PC-9 (cell line): Measurements from ENCODE around the gene SRBD1. TPM values are rescaled to one million over a fixed set of nuclear protein-coding genes. Genes with fewer than 3 reads are reported as not detected.

Source experiments
- BruUV-seq: library from RNA; stranded (reverse); fragments of 400-500 nt; replicated peaks from 2 replicates; lab custom pipeline; 2021; lab: Mats Ljungman, UMichigan
- CTCF ChIA-PET: fragments of 300-600 bp; sonication (Branson Sonifier 250); formaldehyde crosslinking; loops from one replicate; lab custom pipeline; 2022; ENCODE audit warnings: antibody characterized with exemption; lab: Charles Lee
- POLR2A ChIA-PET: fragments of 300-600 bp; sonication (Branson Sonifier 250); formaldehyde crosslinking; loops from one replicate; lab custom pipeline; 2022; ENCODE audit warnings: antibody characterized with exemption; ENCODE audit not compliant: unreplicated experiment; lab: Charles Lee
- DNase-seq, 2 experiments: peaks; one replicate each; pipeline versions ENCODE4 v3.0.0 to v3.0.0-alpha.2; 2015 to 2022; ENCODE audit warnings: mixed read lengths in 1 of 2
- H2AFZ ChIP-seq: fragments of 200-600 bp; sonication (generic); 2 replicates; pipeline ENCODE4 v1.8.1; 2017; ENCODE audit warnings: antibody characterized with exemption
- H3F3A ChIP-seq: fragments of 200-600 bp; sonication (generic); 2 replicates; pipeline ENCODE4 v1.8.1; 2017; ENCODE audit warnings: antibody characterized with exemption, mild to moderate bottlenecking, low read depth; ENCODE audit not compliant: insufficient read depth
- H3K27ac ChIP-seq: fragments of 200-600 bp; sonication (generic); 2 replicates; pipeline ENCODE4 v1.6.1; 2016; ENCODE audit warnings: mixed run types
- H3K27me3 ChIP-seq: fragments of 200-600 bp; sonication (generic); 2 replicates; pipeline ENCODE4 v1.6.1; 2016; ENCODE audit warnings: low read depth, mixed run types; ENCODE audit not compliant: insufficient read depth
- H3K36me3 ChIP-seq: fragments of 200-600 bp; sonication (generic); 2 replicates; pipeline ENCODE4 v1.6.1; 2016; ENCODE audit warnings: low read depth, mixed run types
- H3K4me1 ChIP-seq: fragments of 200-600 bp; sonication (generic); replicated peaks from 2 replicates; pipeline ENCODE4 v1.6.1; 2016; ENCODE audit warnings: mixed run types; ENCODE audit not compliant: insufficient read depth
- H3K4me2 ChIP-seq: fragments of 200-600 bp; sonication (generic); 2 replicates; pipeline ENCODE4 v1.6.1; 2017; ENCODE audit warnings: mixed run types
- H3K4me3 ChIP-seq: fragments of 200-600 bp; sonication (generic); 2 replicates; pipeline ENCODE4 v1.6.1; 2016; ENCODE audit warnings: mixed run types
- H3K79me2 ChIP-seq: fragments of 200-600 bp; sonication (generic); 2 replicates; pipeline ENCODE4 v1.6.1; 2017; ENCODE audit warnings: low read depth, mixed run types
- H3K9me2 ChIP-seq: fragments of 200-600 bp; sonication (generic); 2 replicates; pipeline ENCODE4 v1.8.1; 2017; ENCODE audit warnings: mild to moderate bottlenecking; ENCODE audit not compliant: insufficient read depth
- H3K9me3 ChIP-seq: fragments of 200-600 bp; sonication (generic); 2 replicates; pipeline ENCODE4 v1.8.1; 2016; ENCODE audit warnings: low read depth; ENCODE audit not compliant: insufficient read depth
- H4K20me1 ChIP-seq: fragments of 200-600 bp; sonication (generic); 2 replicates; pipeline ENCODE4 v1.8.1; 2017; ENCODE audit not compliant: insufficient read depth
- EZH2 ChIP-seq: fragments of 200-600 bp; sonication (generic); IDR thresholded peaks from 2 replicates; pipeline ENCODE4 v1.8.0; 2017; ENCODE audit warnings: antibody characterized with exemption, low read depth
- intact Hi-C: fragments of 100-400 bp; cut with micrococcal nuclease; formaldehyde crosslinking; loops from one replicate; pipeline ENCODE4 v1.10.0; 2022; ENCODE audit not compliant: unreplicated experiment
- total RNA-seq: library from RNA; stranded (reverse); gene quantifications from 2 replicates; pipeline ENCODE4 v1.2.3, GENCODE V29; 2021
- TF ChIP-seq, protein P1 (sequence below): fragments of 200-600 bp; sonication (generic); conservative IDR thresholded peaks from 2 replicates; pipeline ENCODE4 v1.6.1; 2017; ENCODE audit warnings: mixed run types, antibody characterized with exemption, mild to moderate bottlenecking, moderate library complexity

SRBD1 gene
- total RNA-seq, 1 experiment from 2014 or later = 17.8 TPM

DNA sequence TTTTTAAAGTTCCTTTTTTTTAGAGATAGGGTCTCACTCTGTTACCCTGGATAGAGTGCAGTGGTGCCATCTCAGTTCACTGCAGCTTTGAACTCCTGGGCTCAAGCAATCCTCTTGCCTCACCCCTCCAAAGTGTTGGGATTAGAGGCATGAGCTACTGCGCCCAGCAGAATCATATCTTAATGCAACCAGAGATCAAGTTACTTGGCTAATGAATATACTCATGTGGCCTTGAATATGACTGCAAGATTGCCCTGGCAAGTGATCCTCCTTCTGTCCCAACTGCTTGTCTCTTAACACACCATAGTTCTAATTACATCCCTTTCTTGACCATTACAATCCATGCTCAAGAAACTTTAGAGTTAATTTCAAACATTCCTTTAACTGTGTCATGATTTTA is 133.5 kb downstream of the SRBD1 start:
- TF ChIP-seq EZH2 = no peak
- TF ChIP-seq, protein P1, sequence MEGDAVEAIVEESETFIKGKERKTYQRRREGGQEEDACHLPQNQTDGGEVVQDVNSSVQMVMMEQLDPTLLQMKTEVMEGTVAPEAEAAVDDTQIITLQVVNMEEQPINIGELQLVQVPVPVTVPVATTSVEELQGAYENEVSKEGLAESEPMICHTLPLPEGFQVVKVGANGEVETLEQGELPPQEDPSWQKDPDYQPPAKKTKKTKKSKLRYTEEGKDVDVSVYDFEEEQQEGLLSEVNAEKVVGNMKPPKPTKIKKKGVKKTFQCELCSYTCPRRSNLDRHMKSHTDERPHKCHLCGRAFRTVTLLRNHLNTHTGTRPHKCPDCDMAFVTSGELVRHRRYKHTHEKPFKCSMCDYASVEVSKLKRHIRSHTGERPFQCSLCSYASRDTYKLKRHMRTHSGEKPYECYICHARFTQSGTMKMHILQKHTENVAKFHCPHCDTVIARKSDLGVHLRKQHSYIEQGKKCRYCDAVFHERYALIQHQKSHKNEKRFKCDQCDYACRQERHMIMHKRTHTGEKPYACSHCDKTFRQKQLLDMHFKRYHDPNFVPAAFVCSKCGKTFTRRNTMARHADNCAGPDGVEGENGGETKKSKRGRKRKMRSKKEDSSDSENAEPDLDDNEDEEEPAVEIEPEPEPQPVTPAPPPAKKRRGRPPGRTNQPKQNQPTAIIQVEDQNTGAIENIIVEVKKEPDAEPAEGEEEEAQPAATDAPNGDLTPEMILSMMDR = no peak
- no peak overlapping the region for H3K4me2 ChIP-seq
- no peaks in the 10 kb centered on the region for H3F3A ChIP-seq
- no peaks in the 10 kb centered on the region for H3K27me3 ChIP-seq
- peaks cover 3% of the 10 kb centered on the region; the same call in 1 of the 2 replicates for H3K9me2 ChIP-seq
- intact Hi-C loops = no loop called here
- no TSS peak for BruUV-seq
- H3K4me3 ChIP-seq = no peak overlapping the region
- no peaks in the 10 kb centered on the region for H4K20me1 ChIP-seq
- peaks cover 11% of the 10 kb centered on the region; the same call in 1 of the 2 replicates for H3K36me3 ChIP-seq
- H3K9me3 ChIP-seq = no peaks in the 10 kb centered on the region
- H2AFZ ChIP-seq = no peak overlapping the region
- no peaks in the 10 kb centered on the region for H3K79me2 ChIP-seq
- POLR2A ChIA-PET = no interaction called here
- H3K27ac ChIP-seq = no peak overlapping the region
- CTCF ChIA-PET = no interaction called here
- no peak for DNase-seq
- no peaks in the 10 kb centered on the region for H3K4me1 ChIP-seq

DNA sequence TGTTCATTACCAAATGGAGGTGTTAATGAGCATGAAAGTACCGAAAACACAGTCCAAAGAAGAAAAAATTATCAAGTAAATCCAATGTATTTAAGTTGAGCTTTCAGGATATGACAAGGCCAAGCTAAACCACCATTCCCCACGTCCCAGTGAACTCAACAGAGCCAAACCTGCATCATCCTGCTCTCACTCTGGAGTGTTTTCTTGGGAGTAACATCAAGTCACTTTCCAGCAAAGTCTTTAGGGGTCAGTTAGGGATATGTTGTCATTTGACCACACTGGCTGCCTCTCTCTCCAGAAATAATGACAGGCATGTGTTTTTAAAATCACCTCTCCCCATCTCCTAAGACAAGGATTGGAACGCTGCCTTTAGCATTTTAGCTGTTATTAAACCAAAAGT is 140.5 kb downstream of the SRBD1 start:
- Histone ChIP-seq H3K4me1 (peaks cover 33% of the 10 kb centered on the region), H3K9me2 (no peaks in the 10 kb centered on the region), H3K27ac (peak overlapping the region; percentile 66), H3K27me3 (no peaks in the 10 kb centered on the region), H3K36me3 (0 out of 2 replicates have a peak, but pooled peaks cover 4% of the 10 kb centered on the region), H2AFZ (no peak overlapping the region), H3K9me3 (no peaks in the 10 kb centered on the region), H3F3A (peaks cover 29% of the 10 kb centered on the region), H3K4me3 (no peak overlapping the region), H3K79me2 (no peaks in the 10 kb centered on the region), H4K20me1 (no peaks in the 10 kb centered on the region), H3K4me2 (peak overlapping the region; percentile 41)
- no peak for TF ChIP-seq EZH2
- TF ChIP-seq, protein P1 = no peak
- BruUV-seq = no TSS peak
- intact Hi-C loops = no loop called here
- ChIA-PET POLR2A (interaction anchor here (0.7 kb wide), 1 partner anchor 313 kb away, joined by 7 read pairs; no protein-coding TSS in a partner anchor), CTCF (no interaction called here)
- no peak for DNase-seq

DNA sequence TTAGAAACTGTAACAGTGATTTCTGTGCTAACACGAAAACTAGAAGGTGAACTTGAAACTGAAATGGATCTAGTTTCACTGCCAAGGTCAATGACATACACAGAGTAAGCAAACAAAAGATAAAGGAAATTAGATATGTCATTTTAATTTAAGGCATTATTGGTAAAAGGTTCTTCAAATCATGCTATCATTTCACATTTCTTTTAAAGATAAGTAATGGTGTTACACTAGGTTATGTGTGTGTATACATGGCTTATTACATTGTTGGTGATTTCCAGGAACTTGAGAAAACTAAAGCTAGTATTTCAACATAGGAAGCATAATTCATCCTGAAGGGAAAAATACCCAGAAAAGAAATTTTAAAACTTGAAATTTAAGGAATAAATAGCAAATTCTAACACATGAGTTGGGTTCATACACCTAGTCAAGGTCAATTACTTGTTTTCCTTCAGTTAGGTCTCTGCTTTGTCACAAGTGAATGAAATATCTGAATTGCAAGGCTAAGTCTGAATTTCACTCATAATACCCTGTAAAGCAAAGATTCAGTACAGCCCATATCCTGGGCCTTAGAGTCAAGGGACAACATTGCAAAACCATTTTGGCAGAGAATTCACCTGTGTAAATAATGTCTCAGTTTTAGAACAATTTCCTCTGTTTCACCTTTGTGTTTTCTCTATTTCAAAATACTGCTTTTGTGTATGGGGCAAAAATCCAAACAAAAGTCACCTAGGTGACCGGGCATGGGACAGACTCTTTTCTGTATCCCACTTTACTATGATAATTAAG is 141.6 kb downstream of the SRBD1 start:
- Histone ChIP-seq H3K4me2 (peak overlapping the region; percentile 41), H3K4me1 (peaks cover 33% of the 10 kb centered on the region), H3K9me3 (no peaks in the 10 kb centered on the region), H2AFZ (no peak overlapping the region), H3K4me3 (0 out of 2 replicates have a peak overlapping the region, but pooled peaks have one; percentile 13), H3K79me2 (no peaks in the 10 kb centered on the region), H3K9me2 (no peaks in the 10 kb centered on the region), H4K20me1 (no peaks in the 10 kb centered on the region), H3F3A (peaks cover 29% of the 10 kb centered on the region), H3K27me3 (no peaks in the 10 kb centered on the region), H3K36me3 (0 out of 2 replicates have a peak, but pooled peaks cover 4% of the 10 kb centered on the region), H3K27ac (peak overlapping the region; percentile 66)
- DNase-seq = peak; percentile 9 to 92
- no peak for TF ChIP-seq EZH2
- TF ChIP-seq, protein P1 = no peak
- BruUV-seq = no TSS peak
- CTCF ChIA-PET = no interaction called here
- intact Hi-C loops = no loop called here
- POLR2A ChIA-PET = no interaction called here
